Body of pancreas (tissue), 4 donors: ENCODE measurements around the gene SMARCD3. TPM values are rescaled to one million over a fixed set of nuclear protein-coding genes. Genes with fewer than 3 reads are reported as not detected.

ENCODE experiments used
- ATAC-seq: fragments of 150-250 bp; one replicate; pipeline ENCODE4 v1.9.1; 2016
- DNase-seq, 4 donors: peaks; one replicate each; pipeline ENCODE4 v3.0.0-alpha.2; 2019
- H3K27ac ChIP-seq, 4 donors: fragments of 200-600 bp; sonication (generic); 1 replicate in 3 of 4; 2 replicates in 1 of 4; pipeline versions ENCODE4 v1.5.1 to v1.6.1; 2016 to 2019; ENCODE audit warnings: mild to moderate bottlenecking in 1 of 4, mixed read lengths in 1 of 4, moderate library complexity in 1 of 4
- H3K27me3 ChIP-seq, 2 donors: fragments of 200-600 bp; sonication (generic); one replicate each; pipeline ENCODE4 v1.6.0; 2016; ENCODE audit warnings: mild to moderate bottlenecking in 1 of 2
- H3K36me3 ChIP-seq, 2 donors: fragments of 200-600 bp; sonication (generic); replicated peaks in 1 of 2; 2 replicates each; pipeline ENCODE4 v1.5.1; 2016; ENCODE audit warnings: low read depth in 2 of 2; ENCODE audit not compliant: insufficient read depth in 1 of 2
- H3K4me1 ChIP-seq: fragments of 200-600 bp; sonication (generic); one replicate; pipeline ENCODE4 v1.6.0; 2016
- H3K4me3 ChIP-seq, 2 donors: fragments of 200-600 bp; sonication (generic); 1 replicate in 1 of 2; 2 replicates in 1 of 2; pipeline ENCODE4 v1.5.1; 2016 to 2019
- H3K9me3 ChIP-seq, 3 donors: fragments of 200-600 bp; sonication (generic); 1 replicate in 2 of 3; 2 replicates in 1 of 3; pipeline ENCODE4 v1.5.1; 2016
- CTCF ChIP-seq, 7 experiments: fragments of 450-650 bp in 4 of 7; fragments of 200-600 bp in 3 of 7; sonication (generic) in 3 of 7; IDR thresholded peaks; one replicate each; pipeline ENCODE4 v1.5.1; 2016 to 2019; ENCODE audit warnings: antibody characterized with exemption in 7 of 7
- POLR2A ChIP-seq, 3 donors: fragments of 450-650 bp; IDR thresholded peaks; one replicate each; pipeline ENCODE4 v1.6.1; 2016; ENCODE audit warnings: antibody characterized with exemption in 3 of 3, mild to moderate bottlenecking in 2 of 3
- WGBS, 2 donors: methylation state at CpG; one replicate each; pipeline ENCODE4 v1.1.5; 2017; 5-methylcytosine and 5-hydroxymethylcytosine counted together
- intact Hi-C: fragments of 100-400 bp; cut with DNase I; formaldehyde crosslinking; loops from one replicate; pipeline ENCODE4 v1.15.1; 2023
- total RNA-seq, 2 donors: library from RNA; depleted of rRNA; stranded (reverse); fragments of >200 nt; gene quantifications; one replicate each; pipeline ENCODE4 v1.1.0, GENCODE V29; 2016

The SMARCD3 gene
- total RNA-seq, 2 donors from 2014 or later: 22.3 to 37.2 TPM

- 0 to 3% methylated on average over 22 to 55 of the region's 63 CpGs for WGBS, 2 donors
- Histone ChIP-seq H3K9me3 (no peaks in the 10 kb centered on the region), H3K27ac (peak overlapping the region in 2 of 4 donors; percentile 12 to 13), H3K36me3 (no peaks in the 10 kb centered on the region), H3K4me3 (no peak overlapping the region), H3K27me3 (no peaks in the 10 kb centered on the region), H3K4me1 (peaks cover 24% of the 10 kb centered on the region)
- TF ChIP-seq POLR2A (IDR thresholded peaks at IDR 0.05): no peak
- TF ChIP-seq CTCF (IDR thresholded peaks at IDR 0.05): no peak
- ATAC-seq (peak; percentile 69), DNase-seq (peak; percentile 35 to 59 (median 50))
- intact Hi-C loops: no loop called here
Measured at GRCh38 chr7:151276666-151277590, 28.4 kb upstream of the SMARCD3 start.

GRCh38 chr7:151275813-151276577 is 27.5 kb upstream of the SMARCD3 start:
- H3K4me1 ChIP-seq: peaks cover 28% of the 10 kb centered on the region
- no peaks in the 10 kb centered on the region for H3K9me3 ChIP-seq
- ATAC-seq (peak; percentile 25), DNase-seq (peak in 3 of 4 donors; percentile 43 to 66 (median 61))
- H3K27ac ChIP-seq: peak overlapping the region in 2 of 4 donors; percentile 13 to 42
- 19 to 23% methylated on average over 10 of the region's 10 CpGs for WGBS, 2 donors
- H3K27me3 ChIP-seq: no peaks in the 10 kb centered on the region
- intact Hi-C loops: no loop called here
- no peaks in the 10 kb centered on the region for H3K36me3 ChIP-seq
- TF ChIP-seq POLR2A (IDR thresholded peaks at IDR 0.05): no peak
- TF ChIP-seq CTCF (IDR thresholded peaks at IDR 0.05): no peak
- no peak overlapping the region for H3K4me3 ChIP-seq

GRCh38 chr7:151274936-151275812 is 26.7 kb upstream of the SMARCD3 start:
- WGBS, 2 donors: 68 to 85% methylated on average over 7 to 13 of the region's 17 CpGs
- H3K4me3 ChIP-seq: no peak overlapping the region
- peaks cover 28% of the 10 kb centered on the region for H3K4me1 ChIP-seq
- ATAC-seq (no peak), DNase-seq (no peak)
- intact Hi-C loops: no loop called here
- no peaks in the 10 kb centered on the region for H3K9me3 ChIP-seq
- no peaks in the 10 kb centered on the region for H3K36me3 ChIP-seq
- TF ChIP-seq CTCF (IDR thresholded peaks at IDR 0.05) (no peak), POLR2A (IDR thresholded peaks at IDR 0.05) (no peak)
- H3K27ac ChIP-seq: peak overlapping the region in 1 of 4 donors; percentile 13
- H3K27me3 ChIP-seq: no peaks in the 10 kb centered on the region

GRCh38 chr7:151274396-151274795 is 25.9 kb upstream of the SMARCD3 start:
- no peak for DNase-seq
- peaks cover 28% of the 10 kb centered on the region for H3K4me1 ChIP-seq
- no peaks in the 10 kb centered on the region for H3K9me3 ChIP-seq
- no peaks in the 10 kb centered on the region for H3K27me3 ChIP-seq
- no peak for ATAC-seq
- H3K4me3 ChIP-seq: no peak overlapping the region
- intact Hi-C loops: no loop called here
- TF ChIP-seq CTCF (IDR thresholded peaks at IDR 0.05): no peak
- no peak for TF ChIP-seq POLR2A (IDR thresholded peaks at IDR 0.05)
- WGBS, 2 donors: 84 to 95% methylated on average over 2 to 9 of the region's 9 CpGs
- no peak overlapping the region for H3K27ac ChIP-seq
- H3K36me3 ChIP-seq: no peaks in the 10 kb centered on the region
